ENCODE measurements around the gene PEX5L. TPM values are rescaled to one million over a fixed set of nuclear protein-coding genes. Genes with fewer than 3 reads are reported as not detected.

The PEX5L gene
- total RNA-seq, 2 experiments from 2014 or later: 0.35 to 0.70 TPM

- CTCF ChIA-PET: no interaction called here
- H3K4me3 Mint-ChIP-seq: no peak overlapping the region
- H3K27me3 Mint-ChIP-seq: no peaks in the 10 kb centered on the region
Measured at GRCh38 chr3:179745716-179746115, 291.0 kb downstream of the PEX5L start.

GRCh38 chr3:179745079-179745478 is 291.7 kb downstream of the PEX5L start:
- Mint-ChIP-seq H3K4me3 (no peak overlapping the region), H3K27ac (no peak overlapping the region), H3K27me3 (no peaks in the 10 kb centered on the region), H3K9me3 (no peaks in the 10 kb centered on the region), H3K36me3 (ENCODE audit: low read depth) (peaks cover 12% of the 10 kb centered on the region), H3K4me1 (peaks cover 15% of the 10 kb centered on the region)
- ChIA-PET POLR2A (no interaction called here), CTCF (no interaction called here)
- DNase-seq: no peak

More at GRCh38 chr3:179745716-179746115, 291.0 kb downstream of the PEX5L start:
- no peak for DNase-seq
- no peak overlapping the region for H3K27ac Mint-ChIP-seq
- no peaks in the 10 kb centered on the region for H3K9me3 Mint-ChIP-seq
- peaks cover 10% of the 10 kb centered on the region for H3K4me1 Mint-ChIP-seq
- H3K36me3 Mint-ChIP-seq (ENCODE audit: low read depth): peaks cover 12% of the 10 kb centered on the region
- POLR2A ChIA-PET: no interaction called here

Data from activated CD4-positive, alpha-beta memory T cell treated with anti-CD3 and anti-CD28 coated beads, Interleukin-2, amount 10 ng/mL, durations not matched to agents 7 days and 5 days (primary cell).